A549 (cell line): ENCODE results near the gene FUT3.

Experiments
- JUNB ChIP-seq: fragments of >200 bp; sonication (Bioruptor Twin); formaldehyde crosslinking; IDR thresholded peaks from 2 replicates; pipeline ENCODE4 v1.6.1; 2016
- NR3C1 ChIP-seq: fragments of >200 bp; sonication (Bioruptor Twin); formaldehyde crosslinking; IDR thresholded peaks from 3 replicates; pipeline ENCODE4 v1.6.1; 2017
- POLR2A ChIP-seq: IDR thresholded peaks from 2 replicates; pipeline ENCODE4 v1.6.1; 2012; ENCODE audit warnings: mild to moderate bottlenecking, low read length
- RCOR1 ChIP-seq: fragments of 150-350 bp; IDR thresholded peaks from 2 replicates; pipeline ENCODE4 v1.6.1; 2014; ENCODE audit warnings: antibody characterized with exemption, low read length, low read depth

GRCh38 chr19:5817218-5817617, 34.0 kb downstream of the FUT3 start:
- no peak for TF ChIP-seq POLR2A
- no peak for TF ChIP-seq JUNB
- TF ChIP-seq NR3C1 = no peak
- TF ChIP-seq RCOR1 = no peak
